ENCODE measurements around the gene SFMBT2.

DNA sequence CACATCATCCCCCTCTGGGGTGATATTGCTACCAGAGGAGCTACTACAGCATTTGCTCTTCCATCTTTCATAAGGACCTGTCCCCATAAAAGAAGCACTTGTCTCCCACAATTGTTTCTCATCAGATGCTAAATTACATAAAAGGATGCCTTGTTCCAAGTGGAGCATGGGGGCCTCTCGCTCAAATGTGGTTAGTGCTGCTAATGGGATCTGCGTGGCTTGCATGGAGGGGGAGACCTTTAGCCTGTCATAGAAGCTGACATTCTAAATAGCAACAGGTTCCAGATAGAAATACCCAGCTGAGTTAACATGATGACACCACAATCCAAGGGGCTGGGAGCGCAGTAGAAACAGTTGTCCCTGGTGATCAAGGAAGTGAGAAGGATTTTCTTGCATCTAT, 257.9 kb downstream of the SFMBT2 start:
- TF ChIP-seq, protein P1, sequence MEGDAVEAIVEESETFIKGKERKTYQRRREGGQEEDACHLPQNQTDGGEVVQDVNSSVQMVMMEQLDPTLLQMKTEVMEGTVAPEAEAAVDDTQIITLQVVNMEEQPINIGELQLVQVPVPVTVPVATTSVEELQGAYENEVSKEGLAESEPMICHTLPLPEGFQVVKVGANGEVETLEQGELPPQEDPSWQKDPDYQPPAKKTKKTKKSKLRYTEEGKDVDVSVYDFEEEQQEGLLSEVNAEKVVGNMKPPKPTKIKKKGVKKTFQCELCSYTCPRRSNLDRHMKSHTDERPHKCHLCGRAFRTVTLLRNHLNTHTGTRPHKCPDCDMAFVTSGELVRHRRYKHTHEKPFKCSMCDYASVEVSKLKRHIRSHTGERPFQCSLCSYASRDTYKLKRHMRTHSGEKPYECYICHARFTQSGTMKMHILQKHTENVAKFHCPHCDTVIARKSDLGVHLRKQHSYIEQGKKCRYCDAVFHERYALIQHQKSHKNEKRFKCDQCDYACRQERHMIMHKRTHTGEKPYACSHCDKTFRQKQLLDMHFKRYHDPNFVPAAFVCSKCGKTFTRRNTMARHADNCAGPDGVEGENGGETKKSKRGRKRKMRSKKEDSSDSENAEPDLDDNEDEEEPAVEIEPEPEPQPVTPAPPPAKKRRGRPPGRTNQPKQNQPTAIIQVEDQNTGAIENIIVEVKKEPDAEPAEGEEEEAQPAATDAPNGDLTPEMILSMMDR (IDR thresholded peaks at IDR 0.05): no peak
- TF ChIP-seq POLR2A (IDR thresholded peaks at IDR 0.05; ENCODE audit: low read depth) (no peak), POLR2AphosphoS5 (IDR thresholded peaks at IDR 0.05) (no peak), EP300 (IDR thresholded peaks at IDR 0.05) (no peak)

Data from esophagus muscularis mucosa (tissue), 4 donors.